GM13976 (cell line): ENCODE measurements around the gene RAB11B.
A peak's percentile ranks its signal among the peaks of the same experiment; 100 is the strongest.

Source experiments
- DNase-seq: peaks from one replicate; pipeline ENCODE4 v3.0.0; 2012; ENCODE audit warnings: low spot score
- CTCF ChIP-seq: IDR thresholded peaks from 2 replicates; pipeline ENCODE4 v1.5.1; 2012; ENCODE audit warnings: borderline replicate concordance, mild to moderate bottlenecking; ENCODE audit not compliant: insufficient read depth; ENCODE audit errors: extremely low read depth, missing control alignments, control extremely low read depth
- in situ Hi-C: fragments of 300-500 bp; cut with MboI; formaldehyde crosslinking; loops from one replicate; pipeline ENCODE4 v1.12.0; 2022; ENCODE audit warnings: low sequenced_read_pairs, mixed read lengths, inconsistent platforms; ENCODE audit not compliant: unreplicated experiment

The RAB11B gene

GRCh38 chr19:8386990-8387389, 3.2 kb upstream of the RAB11B start:
- in situ Hi-C loops, result no loop called here
- TF ChIP-seq CTCF, result no peak

GRCh38 chr19:8387688-8388611, 2.2 kb upstream of the RAB11B start:
- in situ Hi-C loops, result no loop called here
- no peak for DNase-seq
- TF ChIP-seq CTCF, result no peak

More at GRCh38 chr19:8386990-8387389, 3.2 kb upstream of the RAB11B start:
- DNase-seq, result no peak

GRCh38 chr19:8388612-8388958, 1.6 kb upstream of the RAB11B start:
- no peak for DNase-seq
- in situ Hi-C loops, result no loop called here
- TF ChIP-seq CTCF, result no peak

GRCh38 chr19:8390617-8390981, 439 bp downstream of the RAB11B start:
- peak; percentile 96 for DNase-seq
- in situ Hi-C loops, result no loop called here
- TF ChIP-seq CTCF, result no peak

- no peak for TF ChIP-seq CTCF
- in situ Hi-C loops, result no loop called here
Observed at GRCh38 chr19:8391198-8392016, 1.2 kb downstream of the RAB11B start.

GRCh38 chr19:8392017-8392591, 1.9 kb downstream of the RAB11B start:
- DNase-seq, result no peak
- in situ Hi-C loops, result no loop called here
- no peak for TF ChIP-seq CTCF

More at GRCh38 chr19:8391198-8392016, 1.2 kb downstream of the RAB11B start:
- DNase-seq, result peak; percentile 9
